H1 (cell line): ENCODE measurements around the gene NRDE2. TPM values are rescaled to one million over a fixed set of nuclear protein-coding genes. Genes with fewer than 3 reads are reported as not detected.

ENCODE experiments used
- CTCF ChIA-PET: fragments of 300-600 bp; sonication (Branson Sonifier 250); formaldehyde crosslinking; loops from one replicate; lab custom pipeline; 2021; ENCODE audit not compliant: partially characterized antibody; lab: Charles Lee
- POLR2A ChIA-PET: fragments of 300-600 bp; sonication (Branson Sonifier 250); formaldehyde crosslinking; loops from one replicate; lab custom pipeline; 2021; ENCODE audit warnings: inconsistent platforms; ENCODE audit not compliant: partially characterized antibody; lab: Charles Lee
- DNase-seq, 2 experiments: peaks; one replicate each; pipeline versions ENCODE4 v3.0.0 to v3.0.0-alpha.2; 2010 to 2022; ENCODE audit warnings: low spot score in 2 of 2, low read depth in 1 of 2, mixed read lengths in 1 of 2
- FAIRE-seq: peaks from 2 replicates; lab custom pipeline; 2011; peaks lifted over from hg19 to GRCh38; lab: Jason Lieb, UNC
- H2AFZ ChIP-seq: 2 replicates; pipeline ENCODE4 v1.8.1; 2012; ENCODE audit warnings: low read length, inconsistent platforms
- H2AK5ac ChIP-seq: 2 replicates; pipeline ENCODE4 v1.6.1; 2013; ENCODE audit warnings: low read depth, low read length
- H2BK120ac ChIP-seq: replicated peaks from 2 replicates; pipeline ENCODE3; 2013; ENCODE audit warnings: low read depth, low read length, inconsistent platforms
- H2BK12ac ChIP-seq: 2 replicates; pipeline ENCODE4 v1.6.1; 2013; ENCODE audit warnings: low read depth, low read length
- H2BK15ac ChIP-seq: 2 replicates; pipeline ENCODE4 v1.6.1; 2013; ENCODE audit warnings: low read length
- H2BK20ac ChIP-seq: 2 replicates; pipeline ENCODE4 v1.6.1; 2013; ENCODE audit warnings: low read length
- H2BK5ac ChIP-seq: 2 replicates; pipeline ENCODE4 v1.6.1; 2013; ENCODE audit warnings: low read depth, low read length
- H3K14ac ChIP-seq: 2 replicates; pipeline ENCODE4 v1.6.1; 2013; ENCODE audit warnings: inconsistent platforms; ENCODE audit not compliant: insufficient read length
- H3K18ac ChIP-seq: 2 replicates; pipeline ENCODE4 v1.6.1; 2013; ENCODE audit warnings: low read length; ENCODE audit errors: extremely low read depth
- H3K23ac ChIP-seq: 2 replicates; pipeline ENCODE4 v1.6.1; 2013; ENCODE audit warnings: inconsistent platforms; ENCODE audit not compliant: insufficient read length
- H3K23me2 ChIP-seq: 2 replicates; pipeline ENCODE4 v1.6.1; 2013; ENCODE audit warnings: low read depth, low read length
- H3K27ac ChIP-seq: 2 replicates; pipeline ENCODE4 v1.6.1; 2011; ENCODE audit warnings: low read depth, low read length, inconsistent platforms
- H3K27me3 ChIP-seq, 4 experiments: replicated peaks in 1 of 4; 1 replicate in 1 of 4; 2 replicates in 3 of 4; pipeline versions ENCODE4 v1.6.1 to v1.8.1; 2011 to 2013; ENCODE audit warnings: low read length in 3 of 4, mild to moderate bottlenecking in 3 of 4, inconsistent platforms in 2 of 4, mixed read lengths in 2 of 4, moderate library complexity in 1 of 4; ENCODE audit not compliant: control insufficient read depth in 3 of 4, insufficient read depth in 3 of 4; ENCODE audit errors: extremely low read depth in 1 of 4
- H3K36me3 ChIP-seq, 4 experiments: 2 replicates each; pipeline versions ENCODE4 v1.6.1 to v1.8.1; 2011 to 2013; ENCODE audit warnings: mild to moderate bottlenecking in 4 of 4, low read length in 3 of 4, moderate library complexity in 2 of 4, control low read depth in 1 of 4, inconsistent platforms in 1 of 4; ENCODE audit not compliant: insufficient read depth in 4 of 4, control insufficient read depth in 2 of 4
- H3K4ac ChIP-seq: replicated peaks from 2 replicates; pipeline ENCODE3; 2013; ENCODE audit warnings: low read length, low read depth, mixed read lengths, inconsistent platforms; ENCODE audit not compliant: insufficient read length
- H3K4me1 ChIP-seq, 4 experiments: replicated peaks in 1 of 4; 1 replicate in 1 of 4; 2 replicates in 3 of 4; pipeline versions ENCODE4 v1.6.1 to v1.8.1; 2011 to 2013; ENCODE audit warnings: low read length in 3 of 4, inconsistent platforms in 2 of 4, mixed read lengths in 1 of 4; ENCODE audit not compliant: insufficient read depth in 4 of 4, control insufficient read depth in 3 of 4
- H3K4me2 ChIP-seq, 2 experiments: 2 replicates each; pipeline versions ENCODE4 v1.6.1 to v1.8.1; 2011 to 2013; ENCODE audit warnings: low read depth in 2 of 2, low read length in 2 of 2, control low read depth in 1 of 2, inconsistent platforms in 1 of 2, mild to moderate bottlenecking in 1 of 2; ENCODE audit not compliant: insufficient read depth in 1 of 2
- H3K4me3 ChIP-seq, 4 experiments: fragments of 200-600, 300-600 bp in 1 of 4; sonication (generic), shearing (Covaris generic), sonication (Bioruptor Twin) in 1 of 4; 2 replicates each; pipeline versions ENCODE4 v1.5.1 to v1.8.1; 2011 to 2016; ENCODE audit warnings: low read length in 4 of 4, low read depth in 3 of 4, control low read depth in 2 of 4, inconsistent platforms in 2 of 4, mild to moderate bottlenecking in 2 of 4, mixed read lengths in 1 of 4, moderate library complexity in 1 of 4; ENCODE audit not compliant: insufficient read depth in 2 of 4; ENCODE audit errors: extremely low read depth in 1 of 4
- H3K56ac ChIP-seq: replicated peaks from 2 replicates; pipeline ENCODE3; 2013; ENCODE audit warnings: low read depth, mild to moderate bottlenecking, mixed read lengths, low read length, inconsistent platforms; ENCODE audit not compliant: insufficient read length
- H3K79me1 ChIP-seq: 2 replicates; pipeline ENCODE4 v1.6.1; 2013; ENCODE audit warnings: low read depth, low read length, control low read depth
- H3K79me2 ChIP-seq, 2 experiments: 2 replicates each; pipeline versions ENCODE4 v1.6.1 to v1.8.1; 2012 to 2013; ENCODE audit warnings: low read length in 2 of 2, mild to moderate bottlenecking in 2 of 2, inconsistent platforms in 1 of 2; ENCODE audit not compliant: insufficient read depth in 2 of 2, control insufficient read depth in 1 of 2
- H3K9ac ChIP-seq, 4 experiments: replicated peaks in 1 of 4; 1 replicate in 1 of 4; 2 replicates in 3 of 4; pipeline versions ENCODE4 v1.6.1 to v1.8.1; 2011 to 2013; ENCODE audit warnings: low read depth in 3 of 4, low read length in 3 of 4, control low read depth in 2 of 4, mild to moderate bottlenecking in 2 of 4, moderate library complexity in 2 of 4, inconsistent platforms in 1 of 4; ENCODE audit errors: extremely low read depth in 1 of 4
- H3K9me3 ChIP-seq, 2 experiments: 2 replicates each; pipeline versions ENCODE4 v1.6.1 to v1.8.1; 2012 to 2013; ENCODE audit warnings: mild to moderate bottlenecking in 2 of 2, moderate library complexity in 2 of 2, control low read depth in 1 of 2, inconsistent platforms in 1 of 2, low read depth in 1 of 2, low read length in 1 of 2, mixed read lengths in 1 of 2; ENCODE audit not compliant: insufficient read depth in 2 of 2
- H4K20me1 ChIP-seq, 2 experiments: replicated peaks in 1 of 2; 2 replicates each; pipeline versions ENCODE3 to v1.8.1; 2011 to 2013; ENCODE audit warnings: inconsistent platforms in 2 of 2, low read length in 2 of 2, mild to moderate bottlenecking in 1 of 2; ENCODE audit not compliant: insufficient read depth in 2 of 2, control insufficient read depth in 1 of 2
- H4K5ac ChIP-seq: 2 replicates; pipeline ENCODE4 v1.6.1; 2013; ENCODE audit warnings: low read length, low read depth, mixed read lengths, inconsistent platforms; ENCODE audit not compliant: insufficient read length
- H4K8ac ChIP-seq: 2 replicates; pipeline ENCODE4 v1.8.0; 2013; ENCODE audit warnings: mild to moderate bottlenecking, moderate library complexity, low read length, inconsistent platforms; ENCODE audit not compliant: insufficient read depth; ENCODE audit errors: extremely low read depth
- H4K91ac ChIP-seq: replicated peaks from 2 replicates; pipeline ENCODE3; 2013; ENCODE audit warnings: low read length, mixed read lengths, inconsistent platforms; ENCODE audit not compliant: insufficient read length
- CBX5 ChIP-seq: fragments of 300-800, 300-1000 bp; sonication (generic); IDR thresholded peaks from 2 replicates; pipeline ENCODE4 v1.7.1; 2016; ENCODE audit warnings: antibody characterized with exemption, low read length, low read depth
- JUN ChIP-seq: IDR thresholded peaks from 2 replicates; pipeline ENCODE4 v1.6.1; 2011; ENCODE audit warnings: low read depth, mild to moderate bottlenecking, improper control_type of control experiment, low read length
- RAD21 ChIP-seq, 2 experiments: IDR thresholded peaks in 1 of 2; conservative IDR thresholded peaks in 1 of 2; 2 replicates each; pipeline ENCODE4 v1.6.1; 2011; ENCODE audit warnings: low read depth in 2 of 2, low read length in 2 of 2, improper control_type of control experiment in 1 of 2, inconsistent platforms in 1 of 2, mild to moderate bottlenecking in 1 of 2, moderate library complexity in 1 of 2
- SIN3A ChIP-seq, 2 experiments: IDR thresholded peaks in 1 of 2; conservative IDR thresholded peaks in 1 of 2; 2 replicates each; pipeline ENCODE4 v1.6.1; 2011 to 2012; ENCODE audit warnings: low read length in 2 of 2, improper control_type of control experiment in 1 of 2, low read depth in 1 of 2, mild to moderate bottlenecking in 1 of 2
- SIX5 ChIP-seq: IDR thresholded peaks from 2 replicates; pipeline ENCODE4 v1.6.1; 2011; ENCODE audit warnings: mild to moderate bottlenecking, low read depth, low read length
- SP2 ChIP-seq: IDR thresholded peaks from 2 replicates; pipeline ENCODE4 v1.6.1; 2012; ENCODE audit warnings: mild to moderate bottlenecking, low read length, inconsistent platforms
- WGBS, 2 experiments: shearing (Covaris generic) in 1 of 2; methylation state at CpG; one replicate each; pipeline versions ENCODE4 v1.1.6 to v1.1.7; 2013 to 2015; ENCODE audit warnings: low lambda C conversion rate in 2 of 2, mixed read lengths in 2 of 2, inconsistent platforms in 1 of 2, low coverage in 1 of 2, missing lambda C conversion rate in 1 of 2; ENCODE audit not compliant: insufficient replicate concordance in 2 of 2, insufficient coverage in 1 of 2, insufficient read length in 1 of 2; ENCODE audit errors: extremely low coverage in 1 of 2, missing lambda C conversion rate in 1 of 2; 5-methylcytosine and 5-hydroxymethylcytosine counted together
- polyA plus RNA-seq, 7 experiments: library from polyadenylated mRNA; depleted of rRNA in 3 of 7; stranded (reverse) in 5 of 7; unstranded in 2 of 7; fragments of >200 nt in 5 of 7; fragments of 200-250 nt in 2 of 7; gene quantifications; 1 replicate in 5 of 7; 2 replicates in 1 of 7; 4 replicates in 1 of 7; pipeline versions ENCODE4 v1.2.1 to v1.2.3, GENCODE V29; 2011 to 2013; ENCODE audit warnings: missing spikeins in 2 of 7, mixed read lengths in 2 of 7
- total RNA-seq: library from RNA; stranded (reverse); fragmentation: NEBNext Ultra II Directional; extraction: Animal tissue kit (Norgen Biotek cat#: 25700); gene quantifications from 2 replicates; pipeline ENCODE4 v1.2.1, GENCODE V29; 2021

Gene NRDE2
- total and polyA plus RNA-seq, 2 of the 8 experiments (the other 6 are each of a cell fraction or from before 2014, with no cell fraction given) = 4.9 to 12.1 TPM

DNA sequence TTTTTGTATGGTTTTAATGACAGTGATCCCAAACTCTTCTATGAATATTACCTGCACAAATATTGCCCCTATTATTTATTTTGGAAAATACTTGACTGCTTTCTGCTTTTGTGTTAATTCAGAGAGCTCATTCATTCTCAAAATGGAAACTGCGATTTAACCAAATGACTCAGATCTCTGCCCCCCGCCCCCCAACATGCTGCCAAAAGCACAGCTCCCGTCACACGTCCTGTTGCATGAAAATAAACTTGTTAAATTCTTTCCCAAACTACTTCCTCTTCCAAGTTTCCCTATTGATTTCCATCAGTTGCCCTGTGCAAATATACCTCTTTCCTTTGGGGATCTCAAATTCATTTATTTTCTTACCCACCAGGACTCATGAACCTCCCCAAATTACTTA, 18.0 kb upstream of the NRDE2 start:
- Histone ChIP-seq H3K23me2 (no peaks in the 10 kb centered on the region; the same call in 1 of the 2 replicates), H2BK120ac (no peak overlapping the region), H4K5ac (no peak overlapping the region), H4K8ac (no peak overlapping the region), H3K4ac (no peak overlapping the region), H3K36me3 (no peaks in the 10 kb centered on the region), H3K18ac (no peak overlapping the region), H4K20me1 (no peaks in the 10 kb centered on the region), H3K14ac (no peak overlapping the region), H2BK15ac (no peak overlapping the region), H3K4me3 (no peak overlapping the region), H3K79me2 (no peaks in the 10 kb centered on the region), H3K27ac (no peak overlapping the region), H3K9ac (no peak overlapping the region), H2BK12ac (no peak overlapping the region), H2BK5ac (no peak overlapping the region), H2AFZ (no peak overlapping the region), H3K56ac (no peak overlapping the region), H2BK20ac (no peak overlapping the region), H3K27me3 (no peaks in the 10 kb centered on the region), H3K4me2 (no peak overlapping the region), H3K23ac (no peak overlapping the region), H3K4me1 (peaks cover 0 to 5% (median 4%) of the 10 kb centered on the region in 4 experiments; a peak in 2 of 7 replicates), H3K9me3 (no peaks in the 10 kb centered on the region), H4K91ac (no peak overlapping the region), H2AK5ac (no peak overlapping the region), H3K79me1 (no peaks in the 10 kb centered on the region)
- CTCF ChIA-PET = interaction anchor here (0.6 to 0.8 kb wide), 3 partner anchors 17 to 114 kb away, joined by 3 to 4 read pairs (median 3); no protein-coding TSS in a partner anchor
- WGBS, 2 experiments = 76% methylated on average over 4 of the region's 4 CpGs; no CpG with 5 or more reads in 1 of the 2 experiments
- no peak for DNase-seq
- POLR2A ChIA-PET = interaction anchor here (0.8 kb wide), 1 partner anchor 34 kb away, joined by 3 read pairs; no protein-coding TSS in a partner anchor
- no peak for FAIRE-seq
- TF ChIP-seq SIN3A (conservative IDR thresholded peaks at IDR 0.05 in 1 of 2, IDR thresholded peaks at IDR 0.05 in 1 of 2; ENCODE audit: low read depth in 1 of 2, low read length in 2 of 2) = no peak
- no peak for TF ChIP-seq RAD21 (IDR thresholded peaks at IDR 0.05 in 1 of 2, conservative IDR thresholded peaks at IDR 0.05 in 1 of 2; ENCODE audit: low read depth in 2 of 2, low read length in 2 of 2)
- TF ChIP-seq SIX5 = no peak
- TF ChIP-seq CBX5 = no peak
- TF ChIP-seq JUN = no peak
- TF ChIP-seq SP2 = no peak
